ENCODE data around the gene FASTKD3.

- TF ChIP-seq, protein P1, sequence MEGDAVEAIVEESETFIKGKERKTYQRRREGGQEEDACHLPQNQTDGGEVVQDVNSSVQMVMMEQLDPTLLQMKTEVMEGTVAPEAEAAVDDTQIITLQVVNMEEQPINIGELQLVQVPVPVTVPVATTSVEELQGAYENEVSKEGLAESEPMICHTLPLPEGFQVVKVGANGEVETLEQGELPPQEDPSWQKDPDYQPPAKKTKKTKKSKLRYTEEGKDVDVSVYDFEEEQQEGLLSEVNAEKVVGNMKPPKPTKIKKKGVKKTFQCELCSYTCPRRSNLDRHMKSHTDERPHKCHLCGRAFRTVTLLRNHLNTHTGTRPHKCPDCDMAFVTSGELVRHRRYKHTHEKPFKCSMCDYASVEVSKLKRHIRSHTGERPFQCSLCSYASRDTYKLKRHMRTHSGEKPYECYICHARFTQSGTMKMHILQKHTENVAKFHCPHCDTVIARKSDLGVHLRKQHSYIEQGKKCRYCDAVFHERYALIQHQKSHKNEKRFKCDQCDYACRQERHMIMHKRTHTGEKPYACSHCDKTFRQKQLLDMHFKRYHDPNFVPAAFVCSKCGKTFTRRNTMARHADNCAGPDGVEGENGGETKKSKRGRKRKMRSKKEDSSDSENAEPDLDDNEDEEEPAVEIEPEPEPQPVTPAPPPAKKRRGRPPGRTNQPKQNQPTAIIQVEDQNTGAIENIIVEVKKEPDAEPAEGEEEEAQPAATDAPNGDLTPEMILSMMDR (conservative IDR thresholded peaks at IDR 0.05; ENCODE audit: low read length), result peak; percentile 67
- no peak for TF ChIP-seq EZH2phosphoT487 (IDR thresholded peaks at IDR 0.05; ENCODE audit: borderline replicate concordance, low read depth, low read length)
Observed at GRCh38 chr5:7897014-7897600, 28.3 kb upstream of the FASTKD3 start.

Data from OCI-LY7 (cell line).